ENCODE results near the gene HOGA1.

DNA sequence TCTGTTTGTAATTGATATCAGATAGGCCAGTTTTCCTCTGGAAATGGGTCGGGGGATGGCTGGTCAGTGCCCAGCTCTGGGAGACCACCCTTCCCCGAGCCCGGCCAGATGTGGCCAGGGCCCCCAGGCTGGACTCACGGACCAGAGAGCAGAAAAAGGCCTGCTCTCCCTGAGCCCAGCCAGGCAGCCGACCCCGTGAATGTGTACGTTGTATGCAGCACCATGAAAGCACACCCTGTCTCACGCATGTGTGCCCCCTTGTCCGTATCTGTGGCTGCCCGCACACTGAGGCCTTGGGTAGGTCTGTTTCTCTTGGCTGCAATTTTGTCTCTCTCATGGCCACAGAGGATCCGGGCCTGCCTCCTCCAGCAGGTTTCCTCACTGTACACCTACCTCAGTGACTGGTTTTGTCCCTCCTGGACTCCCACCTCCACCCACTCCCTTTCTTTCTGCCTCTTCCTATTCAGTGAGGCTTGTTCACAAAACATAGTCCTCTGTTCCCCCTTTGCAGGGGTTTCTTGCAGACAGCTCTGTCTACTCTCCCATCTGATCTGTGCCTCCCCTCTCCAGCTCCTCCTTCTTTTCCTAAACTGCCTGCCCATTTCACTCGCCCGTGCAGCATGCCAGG, 35.2 kb upstream of the HOGA1 start:
- TF ChIP-seq, protein P1, sequence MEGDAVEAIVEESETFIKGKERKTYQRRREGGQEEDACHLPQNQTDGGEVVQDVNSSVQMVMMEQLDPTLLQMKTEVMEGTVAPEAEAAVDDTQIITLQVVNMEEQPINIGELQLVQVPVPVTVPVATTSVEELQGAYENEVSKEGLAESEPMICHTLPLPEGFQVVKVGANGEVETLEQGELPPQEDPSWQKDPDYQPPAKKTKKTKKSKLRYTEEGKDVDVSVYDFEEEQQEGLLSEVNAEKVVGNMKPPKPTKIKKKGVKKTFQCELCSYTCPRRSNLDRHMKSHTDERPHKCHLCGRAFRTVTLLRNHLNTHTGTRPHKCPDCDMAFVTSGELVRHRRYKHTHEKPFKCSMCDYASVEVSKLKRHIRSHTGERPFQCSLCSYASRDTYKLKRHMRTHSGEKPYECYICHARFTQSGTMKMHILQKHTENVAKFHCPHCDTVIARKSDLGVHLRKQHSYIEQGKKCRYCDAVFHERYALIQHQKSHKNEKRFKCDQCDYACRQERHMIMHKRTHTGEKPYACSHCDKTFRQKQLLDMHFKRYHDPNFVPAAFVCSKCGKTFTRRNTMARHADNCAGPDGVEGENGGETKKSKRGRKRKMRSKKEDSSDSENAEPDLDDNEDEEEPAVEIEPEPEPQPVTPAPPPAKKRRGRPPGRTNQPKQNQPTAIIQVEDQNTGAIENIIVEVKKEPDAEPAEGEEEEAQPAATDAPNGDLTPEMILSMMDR (IDR thresholded peaks at IDR 0.05; ENCODE audit: low read length): no peak
- no peak for TF ChIP-seq EZH2 (IDR thresholded peaks at IDR 0.05; ENCODE audit: borderline replicate concordance, low read length)
